ENCODE measurements around the gene AHSG.
A peak's percentile ranks its signal among the peaks of the same experiment; 100 is the strongest.

The AHSG gene

DNA sequence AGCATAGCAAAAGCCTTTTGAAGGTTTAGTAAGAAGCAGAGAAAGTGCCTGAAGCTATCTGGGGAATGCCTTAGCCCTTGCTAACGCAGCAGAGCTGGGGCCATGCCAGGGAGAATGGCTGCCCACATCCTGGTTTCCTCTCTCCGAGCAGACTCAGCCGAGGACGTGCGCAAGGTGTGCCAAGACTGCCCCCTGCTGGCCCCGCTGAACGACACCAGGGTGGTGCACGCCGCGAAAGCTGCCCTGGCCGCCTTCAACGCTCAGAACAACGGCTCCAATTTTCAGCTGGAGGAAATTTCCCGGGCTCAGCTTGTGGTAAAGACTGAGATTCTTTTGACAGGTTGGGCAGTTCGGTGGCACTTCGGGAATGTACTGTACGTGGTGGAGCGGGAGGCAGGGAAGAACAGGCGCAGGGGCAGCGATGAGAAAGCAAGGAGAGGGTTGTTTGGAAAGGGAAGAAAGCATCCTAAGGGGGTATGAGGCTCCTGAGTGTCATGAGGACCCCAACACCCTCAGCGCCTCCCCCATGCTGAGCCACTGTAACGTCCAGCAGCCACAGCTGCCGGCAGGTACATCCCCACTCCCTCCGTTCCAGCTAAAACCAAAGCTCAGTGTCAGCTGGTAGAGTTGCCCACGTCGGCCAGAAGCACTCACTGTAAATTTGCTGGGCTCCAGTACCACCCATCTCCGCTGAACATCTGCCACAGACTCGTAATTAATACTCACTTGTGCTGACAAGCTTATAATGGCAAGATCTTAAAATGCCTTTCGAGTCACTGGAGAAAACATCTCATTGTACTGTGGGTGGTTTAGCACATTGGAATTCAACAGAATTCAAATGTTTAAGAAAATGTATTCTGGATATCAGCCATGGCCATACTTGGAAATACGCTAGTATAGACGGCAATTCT, 4.4 kb downstream of the AHSG start:
- TF ChIP-seq, protein P1, sequence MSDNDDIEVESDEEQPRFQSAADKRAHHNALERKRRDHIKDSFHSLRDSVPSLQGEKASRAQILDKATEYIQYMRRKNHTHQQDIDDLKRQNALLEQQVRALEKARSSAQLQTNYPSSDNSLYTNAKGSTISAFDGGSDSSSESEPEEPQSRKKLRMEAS (IDR thresholded peaks at IDR 0.05; ENCODE audit: low read depth, low read length), result peak; percentile 77
- TF ChIP-seq, protein P2, sequence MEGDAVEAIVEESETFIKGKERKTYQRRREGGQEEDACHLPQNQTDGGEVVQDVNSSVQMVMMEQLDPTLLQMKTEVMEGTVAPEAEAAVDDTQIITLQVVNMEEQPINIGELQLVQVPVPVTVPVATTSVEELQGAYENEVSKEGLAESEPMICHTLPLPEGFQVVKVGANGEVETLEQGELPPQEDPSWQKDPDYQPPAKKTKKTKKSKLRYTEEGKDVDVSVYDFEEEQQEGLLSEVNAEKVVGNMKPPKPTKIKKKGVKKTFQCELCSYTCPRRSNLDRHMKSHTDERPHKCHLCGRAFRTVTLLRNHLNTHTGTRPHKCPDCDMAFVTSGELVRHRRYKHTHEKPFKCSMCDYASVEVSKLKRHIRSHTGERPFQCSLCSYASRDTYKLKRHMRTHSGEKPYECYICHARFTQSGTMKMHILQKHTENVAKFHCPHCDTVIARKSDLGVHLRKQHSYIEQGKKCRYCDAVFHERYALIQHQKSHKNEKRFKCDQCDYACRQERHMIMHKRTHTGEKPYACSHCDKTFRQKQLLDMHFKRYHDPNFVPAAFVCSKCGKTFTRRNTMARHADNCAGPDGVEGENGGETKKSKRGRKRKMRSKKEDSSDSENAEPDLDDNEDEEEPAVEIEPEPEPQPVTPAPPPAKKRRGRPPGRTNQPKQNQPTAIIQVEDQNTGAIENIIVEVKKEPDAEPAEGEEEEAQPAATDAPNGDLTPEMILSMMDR (IDR thresholded peaks at IDR 0.05; ENCODE audit: low read depth, low read length), result peak; percentile 89
- TF ChIP-seq POLR2A (IDR thresholded peaks at IDR 0.05; ENCODE audit: extremely low read depth, insufficient read length) (no peak), MYC (IDR thresholded peaks at IDR 0.05; ENCODE audit: low read depth, low read length) (peak; percentile 81)
- DNase-seq (ENCODE audit: low read depth), result peak; percentile 84
- no peak overlapping the region for H3K4me3 ChIP-seq (ENCODE audit: low read depth, low read length)

DNA sequence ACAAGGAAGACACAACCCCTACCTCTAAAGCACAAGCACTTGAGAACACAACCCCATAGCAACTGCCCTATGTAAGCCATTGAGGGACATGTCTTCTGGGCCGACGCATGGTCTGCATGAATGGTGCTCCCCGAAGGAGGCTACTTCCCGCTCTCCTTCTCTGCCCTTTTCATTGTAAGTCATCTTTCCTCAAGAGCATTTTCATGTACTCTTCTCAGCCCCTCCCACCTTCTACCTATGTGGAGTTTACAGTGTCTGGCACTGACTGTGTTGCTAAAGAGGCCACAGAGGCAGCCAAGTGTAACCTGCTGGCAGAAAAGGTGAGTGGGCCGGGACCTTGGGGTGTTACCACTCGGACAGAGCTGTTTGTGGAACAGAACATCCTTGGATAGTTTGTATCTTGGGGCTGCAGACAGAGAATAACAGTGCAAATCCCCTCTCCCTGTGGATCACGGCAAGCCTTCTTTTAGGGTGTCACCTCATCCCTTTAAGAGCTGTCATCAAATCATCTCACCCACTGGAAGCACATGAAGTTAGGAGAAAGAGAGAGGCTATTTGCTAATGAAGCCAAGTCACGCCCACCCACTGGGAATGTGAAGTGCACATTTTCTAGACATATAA, 5.6 kb downstream of the AHSG start:
- DNase-seq (ENCODE audit: low read depth), result no peak
- H3K4me3 ChIP-seq (ENCODE audit: low read depth, low read length), result no peak overlapping the region
- TF ChIP-seq MYC (IDR thresholded peaks at IDR 0.05; ENCODE audit: low read depth, low read length), result no peak
- TF ChIP-seq POLR2A (IDR thresholded peaks at IDR 0.05; ENCODE audit: extremely low read depth, insufficient read length), result no peak
- TF ChIP-seq, protein P1 (IDR thresholded peaks at IDR 0.05; ENCODE audit: low read depth, low read length), result no peak
- TF ChIP-seq, protein P2 (IDR thresholded peaks at IDR 0.05; ENCODE audit: low read depth, low read length), result no peak

DNA sequence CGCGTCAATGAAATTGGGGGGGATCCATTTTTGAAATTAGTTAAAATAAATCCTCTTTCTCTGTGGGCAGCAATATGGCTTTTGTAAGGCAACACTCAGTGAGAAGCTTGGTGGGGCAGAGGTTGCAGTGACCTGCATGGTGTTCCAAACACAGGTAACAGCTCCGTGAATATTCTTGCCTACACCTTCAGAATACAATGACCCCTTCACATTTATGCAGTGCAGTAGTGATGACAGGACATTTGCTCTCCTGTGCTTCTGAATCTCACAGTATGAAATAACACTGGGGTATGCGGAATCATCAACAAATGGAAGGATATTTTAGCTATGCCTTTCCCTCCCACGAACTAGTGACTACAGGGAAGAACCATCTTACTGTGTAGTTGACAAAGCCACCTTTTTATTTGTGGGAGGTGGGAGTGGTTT, 6.9 kb downstream of the AHSG start:
- no peak for DNase-seq (ENCODE audit: low read depth)
- no peak overlapping the region for H3K4me3 ChIP-seq (ENCODE audit: low read depth, low read length)
- TF ChIP-seq, protein P2 (IDR thresholded peaks at IDR 0.05; ENCODE audit: low read depth, low read length), result no peak
- TF ChIP-seq, protein P1 (IDR thresholded peaks at IDR 0.05; ENCODE audit: low read depth, low read length), result no peak
- TF ChIP-seq POLR2A (IDR thresholded peaks at IDR 0.05; ENCODE audit: extremely low read depth, insufficient read length) (no peak), MYC (IDR thresholded peaks at IDR 0.05; ENCODE audit: low read depth, low read length) (no peak)

DNA sequence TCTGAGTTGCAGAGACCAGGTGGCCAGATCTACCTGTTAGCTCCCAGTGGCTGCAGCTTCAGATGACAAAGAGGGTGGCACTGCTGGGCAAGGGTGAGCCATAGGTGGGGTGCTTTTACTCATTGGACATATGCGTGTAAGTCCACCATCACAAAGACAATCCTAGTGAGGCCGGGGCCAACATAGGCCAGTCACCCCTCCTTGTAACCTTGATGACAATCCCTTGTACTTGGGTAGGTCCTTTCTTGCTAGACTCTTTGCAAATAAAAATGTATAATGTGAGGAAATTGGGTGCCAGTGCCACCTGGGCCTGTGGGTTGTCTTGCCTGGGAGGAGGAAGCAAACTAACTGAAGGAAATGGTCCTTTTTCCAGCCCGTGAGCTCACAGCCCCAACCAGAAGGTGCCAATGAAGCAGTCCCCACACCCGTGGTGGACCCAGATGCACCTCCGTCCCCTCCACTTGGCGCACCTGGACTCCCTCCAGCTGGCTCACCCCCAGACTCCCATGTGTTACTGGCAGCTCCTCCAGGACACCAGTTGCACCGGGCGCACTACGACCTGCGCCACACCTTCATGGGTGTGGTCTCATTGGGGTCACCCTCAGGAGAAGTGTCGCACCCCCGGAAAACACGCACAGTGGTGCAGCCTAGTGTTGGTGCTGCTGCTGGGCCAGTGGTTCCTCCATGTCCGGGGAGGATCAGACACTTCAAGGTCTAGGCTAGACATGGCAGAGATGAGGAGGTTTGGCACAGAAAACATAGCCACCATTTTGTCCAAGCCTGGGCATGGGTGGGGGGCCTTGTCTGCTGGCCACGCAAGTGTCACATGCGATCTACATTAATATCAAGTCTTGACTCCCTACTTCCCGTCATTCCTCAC, 7.6 kb downstream of the AHSG start:
- no peak for TF ChIP-seq MYC (IDR thresholded peaks at IDR 0.05; ENCODE audit: low read depth, low read length)
- TF ChIP-seq, protein P1 (IDR thresholded peaks at IDR 0.05; ENCODE audit: low read depth, low read length), result no peak
- no peak for DNase-seq (ENCODE audit: low read depth)
- no peak overlapping the region for H3K4me3 ChIP-seq (ENCODE audit: low read depth, low read length)

DNA sequence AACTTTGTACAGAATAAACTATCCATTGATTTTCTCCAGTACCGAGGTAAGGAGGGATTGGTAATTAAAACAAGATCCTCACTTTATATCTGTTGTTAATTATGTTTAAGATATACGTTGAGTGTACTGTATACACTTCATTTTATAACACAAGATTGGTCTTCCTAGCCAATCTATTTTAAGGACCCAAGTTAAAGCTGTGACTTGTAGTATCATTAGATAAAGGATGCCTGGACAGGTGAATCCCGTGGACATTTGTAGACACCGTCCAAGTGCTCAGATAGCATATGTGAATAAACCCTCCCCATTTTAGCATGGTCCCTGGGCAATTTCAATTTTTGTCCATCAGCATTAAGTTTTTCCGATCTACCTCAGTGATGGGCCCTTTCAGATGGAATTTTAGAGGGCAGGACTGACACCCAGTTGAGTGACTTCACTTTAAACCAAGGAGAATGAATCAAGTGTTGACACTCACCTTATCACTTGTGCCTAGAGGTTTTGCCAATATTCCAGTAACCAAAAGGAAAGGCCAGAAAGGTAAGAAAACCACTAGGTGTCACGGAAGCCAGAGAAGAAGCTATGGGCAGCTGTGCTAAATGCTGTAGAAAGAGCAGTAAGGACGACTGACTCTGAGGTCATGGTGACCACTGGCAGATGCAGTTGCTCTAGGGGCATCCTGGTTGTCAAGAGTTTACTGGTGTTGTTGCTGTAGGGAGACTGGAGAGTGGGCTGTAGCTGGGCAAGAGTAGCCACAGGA, 9.2 kb downstream of the AHSG start:
- TF ChIP-seq, protein P2 (IDR thresholded peaks at IDR 0.05; ENCODE audit: low read depth, low read length), result no peak
- TF ChIP-seq POLR2A (IDR thresholded peaks at IDR 0.05; ENCODE audit: extremely low read depth, insufficient read length), result no peak
- TF ChIP-seq, protein P1 (IDR thresholded peaks at IDR 0.05; ENCODE audit: low read depth, low read length), result no peak
- TF ChIP-seq MYC (IDR thresholded peaks at IDR 0.05; ENCODE audit: low read depth, low read length), result no peak
- no peak for DNase-seq (ENCODE audit: low read depth)
- no peak overlapping the region for H3K4me3 ChIP-seq (ENCODE audit: low read depth, low read length)

Measured in NB4 (cell line).